HG02938 (cell line): ENCODE measurements around the gene CBL.
"Not testable (repeated sequence)": the region's sequence is repeated elsewhere in the genome, so short reads cannot be mapped to it uniquely, and the experiment has no call there.

Source experiments
- ATAC-seq: cut with Tn5 transposase; IDR thresholded peaks from one replicate; pipeline ENCODE4 v1.9.1; 2021; ENCODE audit warnings: mild to moderate bottlenecking, moderate library complexity; ENCODE audit not compliant: unreplicated experiment

The CBL gene

DNA sequence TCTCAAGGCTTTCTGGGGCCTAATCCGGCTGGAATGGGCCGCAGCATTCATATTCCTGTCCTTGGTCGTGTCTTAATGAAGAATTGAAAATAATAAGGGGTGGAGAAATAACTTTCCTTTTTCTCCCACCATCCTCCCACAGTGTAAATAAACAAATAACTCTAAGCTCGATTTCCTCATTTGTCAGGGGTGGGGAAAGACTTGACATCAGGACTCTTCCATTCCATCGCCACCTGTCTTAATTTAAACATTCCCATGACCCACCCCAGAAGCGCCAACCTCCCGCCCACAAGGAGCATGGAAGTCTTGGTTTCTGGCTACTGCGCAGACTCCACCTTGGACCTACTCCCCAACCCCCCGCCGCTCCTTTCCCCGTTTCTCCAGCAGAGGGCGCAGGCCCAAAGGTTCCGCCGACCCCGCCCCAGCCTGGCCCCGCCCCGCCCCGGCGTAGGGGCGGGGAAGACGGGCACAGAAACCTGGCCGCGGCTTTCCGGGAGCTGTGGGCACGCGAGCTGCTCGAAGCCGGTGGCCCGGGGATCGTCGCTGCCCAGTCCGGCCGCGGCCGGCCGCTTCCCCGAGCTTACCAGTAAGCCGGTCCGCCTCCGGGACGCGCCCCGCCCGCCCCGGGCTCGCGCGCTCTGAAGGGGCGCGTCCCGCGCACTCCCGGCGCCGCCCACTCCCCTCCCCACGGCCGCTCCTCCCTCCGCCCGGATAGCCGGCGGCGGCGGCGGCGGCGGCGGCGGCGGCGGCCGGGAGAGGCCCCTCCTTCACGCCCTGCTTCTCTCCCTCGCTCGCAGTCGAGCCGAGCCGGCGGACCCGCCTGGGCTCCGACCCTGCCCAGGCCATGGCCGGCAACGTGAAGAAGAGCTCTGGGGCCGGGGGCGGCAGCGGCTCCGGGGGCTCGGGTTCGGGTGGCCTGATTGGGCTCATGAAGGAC, at the start of gene CBL:
TSS of gene CBL (plus strand) at position 766 of the 937 bp plus-strand sequence. CDS start at position 845, 79 bp downstream.
- peak; percentile 77 for ATAC-seq

DNA sequence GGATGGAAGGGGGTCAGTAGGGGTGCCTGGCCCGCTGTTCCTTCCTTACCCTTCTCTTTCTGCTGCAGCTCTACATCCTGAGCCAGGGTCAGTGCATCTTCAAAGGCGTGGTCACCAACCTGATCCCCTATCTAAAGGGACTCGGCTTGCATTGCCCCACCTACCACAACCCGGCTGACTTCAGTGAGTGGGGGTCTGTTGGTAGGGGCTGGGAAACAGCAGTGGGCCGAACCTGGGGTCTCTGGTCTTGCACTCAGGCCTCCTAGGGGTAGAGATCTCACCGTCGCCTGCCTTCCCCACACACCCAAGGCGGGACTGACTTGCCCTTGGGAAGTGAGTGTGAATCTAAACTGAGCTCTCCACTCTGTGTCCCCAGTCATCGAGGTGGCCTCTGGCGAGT, 49.6 kb upstream of the CBL start:
- no peak for ATAC-seq

DNA sequence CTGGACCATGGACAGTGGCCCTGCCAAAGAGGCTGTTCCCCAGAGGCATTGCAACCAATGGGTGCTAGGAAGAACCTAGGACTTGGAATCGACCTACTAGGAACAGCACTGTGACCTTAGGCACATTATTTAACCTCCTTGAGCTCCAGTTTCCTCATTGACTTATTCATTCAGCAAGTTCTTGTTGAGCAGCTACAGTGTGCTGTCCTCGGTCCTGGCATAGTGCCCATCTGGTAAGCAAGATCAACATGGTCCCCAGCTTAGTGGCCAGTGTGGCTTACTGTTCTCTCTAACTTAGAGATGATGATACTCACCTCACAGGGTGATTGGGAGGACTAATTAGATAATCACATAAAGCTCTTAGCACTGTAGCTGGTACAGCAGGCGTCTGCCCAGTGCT, 49.1 kb upstream of the CBL start:
- no peak for ATAC-seq

DNA sequence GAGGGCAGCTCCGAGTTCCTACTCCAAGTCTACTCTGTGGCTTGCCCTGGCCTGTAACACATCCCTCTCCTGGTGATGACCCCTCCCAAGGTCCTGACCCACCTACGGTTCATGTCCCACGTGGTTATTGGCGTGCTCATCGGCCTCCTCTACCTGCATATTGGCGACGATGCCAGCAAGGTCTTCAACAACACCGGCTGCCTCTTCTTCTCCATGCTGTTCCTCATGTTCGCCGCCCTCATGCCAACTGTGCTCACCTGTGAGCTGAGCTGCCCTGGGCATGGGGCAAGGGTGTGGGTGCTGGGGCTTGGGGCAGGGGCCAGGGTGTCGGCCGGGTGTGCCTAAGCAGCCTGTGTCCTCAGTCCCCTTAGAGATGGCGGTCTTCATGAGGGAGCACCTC, 47.7 kb upstream of the CBL start:
- ATAC-seq, result no peak

DNA sequence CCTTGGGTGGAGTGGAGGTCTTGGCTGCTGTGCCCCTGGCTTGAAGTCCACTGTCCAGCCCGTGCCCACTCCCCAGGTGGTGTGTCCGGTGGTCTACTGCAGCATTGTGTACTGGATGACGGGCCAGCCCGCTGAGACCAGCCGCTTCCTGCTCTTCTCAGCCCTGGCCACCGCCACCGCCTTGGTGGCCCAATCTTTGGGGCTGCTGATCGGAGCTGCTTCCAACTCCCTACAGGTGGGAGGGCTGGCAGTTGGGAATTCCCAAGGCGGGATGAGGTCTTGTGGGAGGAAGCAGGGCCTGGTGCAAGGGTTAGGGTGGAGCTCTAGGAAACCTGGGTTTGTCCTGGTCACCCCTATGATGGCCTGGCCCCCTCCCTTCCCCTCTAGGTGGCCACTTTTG, 46.0 kb upstream of the CBL start:
- no peak for ATAC-seq

DNA sequence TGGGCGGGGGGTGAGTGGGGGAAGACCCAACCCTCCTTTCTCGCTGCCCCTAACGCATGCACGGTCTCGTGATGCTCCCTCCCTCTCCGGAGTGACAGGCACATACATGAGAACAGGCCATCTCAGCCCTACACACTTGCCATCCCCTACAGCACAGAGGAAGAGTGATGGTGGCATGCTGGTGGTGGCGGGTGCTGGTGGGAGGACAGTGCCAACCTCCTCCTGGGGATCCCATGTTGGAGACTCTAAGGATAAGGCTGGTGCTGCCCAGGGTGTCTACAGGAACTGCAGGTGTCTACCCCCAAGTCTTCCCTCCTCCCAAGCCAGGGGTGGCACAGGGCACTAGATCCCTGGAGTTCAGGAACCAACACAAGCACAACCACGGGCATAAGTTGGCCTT, 44.3 kb upstream of the CBL start:
- no peak for ATAC-seq

DNA sequence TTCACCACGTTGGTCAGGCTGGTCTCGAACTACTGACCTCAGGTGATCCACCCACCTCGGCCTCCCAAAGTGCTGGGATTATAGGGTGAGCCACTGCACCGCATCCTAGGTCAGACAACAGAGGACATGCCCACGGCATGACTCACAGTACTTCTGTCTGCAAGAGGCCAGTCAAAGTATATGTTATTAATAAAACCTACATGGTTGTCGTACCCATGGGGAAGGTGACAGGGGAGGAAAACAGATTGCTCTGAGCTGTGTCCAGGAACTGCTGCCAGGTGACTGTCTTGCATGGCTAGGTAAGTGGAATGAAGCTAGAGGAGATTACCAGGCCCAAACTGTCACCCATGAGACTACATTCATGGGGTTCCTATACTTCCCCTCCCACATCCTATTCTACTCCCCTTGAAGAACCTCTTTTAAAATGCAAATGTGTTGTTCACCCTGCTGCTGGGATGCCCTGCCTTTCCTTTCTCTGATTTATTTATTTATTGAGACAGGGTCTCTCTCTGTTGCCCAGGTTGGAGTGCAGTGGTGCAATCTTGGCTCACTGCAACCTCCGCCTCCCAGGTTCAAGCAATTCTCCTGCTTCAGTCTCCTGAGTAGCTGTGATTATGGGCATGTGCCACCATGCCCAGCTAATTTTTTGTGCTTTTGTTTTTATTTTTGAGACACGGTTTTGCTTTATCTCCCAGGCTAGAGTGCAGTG, 39.6 kb upstream of the CBL start:
- ATAC-seq, result no peak

DNA sequence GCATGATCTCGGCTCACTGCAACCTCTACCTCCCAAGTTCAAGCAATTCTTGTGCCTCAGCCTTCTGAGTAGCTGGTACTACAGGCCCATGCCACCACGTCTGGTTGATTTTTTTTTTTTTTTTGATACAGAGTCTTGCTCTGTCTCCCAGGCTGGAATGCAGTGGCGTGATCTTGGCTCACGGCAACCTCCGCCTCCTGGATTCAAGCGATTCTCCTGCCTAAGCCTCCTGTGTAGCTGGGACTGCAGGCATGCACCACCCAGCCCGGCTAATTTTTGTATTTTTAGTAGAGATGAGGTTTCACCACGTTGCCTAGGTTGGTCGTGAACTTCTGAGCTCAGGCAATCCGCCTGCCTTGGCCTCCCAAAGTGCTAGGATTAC, 39.1 kb upstream of the CBL start:
- not testable (repeated sequence) for ATAC-seq

DNA sequence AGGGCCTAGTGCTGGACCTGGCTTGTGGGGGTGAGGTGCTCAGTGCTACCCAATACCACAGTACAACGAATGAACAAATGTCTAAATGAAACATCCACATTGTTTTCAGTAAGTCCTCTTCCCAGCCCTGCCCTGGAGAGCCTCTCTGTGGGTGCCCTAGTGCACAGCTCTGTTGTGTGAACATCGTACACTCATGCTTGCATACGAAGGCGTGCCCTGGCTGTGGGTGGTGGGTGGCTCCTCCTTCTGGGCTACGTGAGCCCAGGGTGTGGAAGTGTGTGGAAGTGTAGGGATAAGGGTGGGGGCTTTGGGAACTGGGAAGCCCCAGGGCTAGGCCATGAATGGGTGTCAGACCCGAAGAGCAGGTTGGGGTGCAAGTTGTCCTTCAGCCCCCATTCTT, 38.2 kb upstream of the CBL start:
- no peak for ATAC-seq

DNA sequence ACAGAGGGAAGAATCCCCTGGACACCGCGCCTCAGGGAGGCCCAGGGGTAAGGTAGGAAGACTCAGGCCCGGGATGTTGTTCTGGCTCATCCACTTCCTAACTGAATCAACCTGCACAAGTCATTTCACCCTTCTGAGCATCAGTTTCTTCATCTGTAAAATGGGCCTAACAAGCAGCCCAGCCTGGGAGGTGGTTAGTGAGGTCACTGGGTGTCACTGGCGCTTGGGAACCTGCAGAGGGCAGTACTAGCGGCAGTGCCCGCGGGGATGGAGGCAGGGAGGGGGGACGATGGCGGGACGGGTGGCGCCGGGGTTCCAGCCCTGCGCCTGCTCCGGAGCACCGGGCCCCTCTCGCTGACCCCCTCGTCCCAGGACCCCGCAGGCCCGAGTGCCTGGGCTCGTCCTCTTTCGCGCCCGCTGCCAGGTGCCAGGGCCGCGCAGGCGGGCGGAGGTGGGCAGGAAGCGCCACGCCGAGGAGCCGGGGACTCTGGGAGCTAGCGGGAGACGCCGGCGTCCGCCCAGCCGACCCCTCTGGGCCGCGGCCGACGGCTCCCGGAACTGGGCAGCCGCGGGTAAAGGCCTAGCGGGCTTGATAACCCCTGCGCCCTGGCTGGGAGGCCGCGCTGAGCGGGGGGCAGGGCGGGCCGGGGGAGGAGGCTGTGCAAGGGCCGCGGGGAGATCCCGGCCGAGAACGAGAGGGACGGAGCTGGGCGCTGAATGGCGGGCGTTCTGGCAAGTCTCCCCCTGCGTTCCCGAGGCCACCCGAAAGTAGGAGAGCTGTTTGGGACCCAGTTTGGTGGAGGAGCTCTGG, 37.5 kb upstream of the CBL start, which contains the start of gene NLRX1:
TSS of gene NLRX1 (plus strand) at position 255 of the 811 bp plus-strand sequence. CDS start 2,679 bp downstream, outside the sequence.
- ATAC-seq, result peak; percentile 80

DNA sequence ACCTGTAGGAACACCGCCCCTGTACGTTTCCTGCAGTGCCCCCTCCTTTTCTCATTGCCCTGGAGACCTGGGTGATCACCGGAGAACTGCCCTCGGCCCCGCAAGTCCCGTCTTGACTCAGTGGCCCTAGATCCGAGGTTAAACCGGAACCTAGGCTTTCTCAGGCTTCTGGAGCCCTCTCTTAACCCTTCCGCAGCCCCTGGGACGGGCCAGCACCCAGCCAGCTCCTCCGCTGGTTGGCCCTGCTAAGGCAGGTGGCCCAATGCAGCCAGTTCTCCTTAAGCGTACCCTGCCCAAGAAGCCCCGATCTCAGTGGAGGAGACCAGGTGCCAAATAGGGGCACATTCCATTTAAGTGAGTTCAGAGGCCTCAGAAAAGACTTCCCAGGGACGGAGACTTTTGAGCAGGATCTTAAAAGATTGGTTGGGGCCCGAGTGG, 36.8 kb upstream of the CBL start:
- peak; percentile 21 for ATAC-seq

DNA sequence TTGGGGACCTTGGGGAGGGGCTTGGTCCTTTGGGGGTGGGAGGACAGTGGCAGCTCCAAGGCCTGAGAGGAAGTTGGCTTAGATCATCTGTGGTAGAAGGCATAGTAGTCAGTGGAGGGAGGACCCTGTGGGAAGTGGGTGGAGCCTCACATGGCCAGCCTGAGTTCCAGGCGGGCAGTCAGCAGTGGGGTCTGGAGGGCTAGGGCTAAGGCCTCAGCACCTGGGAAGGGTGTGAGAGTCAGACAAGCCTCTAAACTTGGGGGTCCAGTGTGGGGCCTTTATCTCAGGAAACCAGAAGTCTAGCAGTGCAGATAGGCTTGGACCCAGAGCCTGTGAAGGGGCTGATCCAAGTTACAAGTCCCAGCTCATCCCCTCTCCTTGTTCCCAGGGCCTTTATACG, 33.6 kb upstream of the CBL start:
- ATAC-seq, result no peak

DNA sequence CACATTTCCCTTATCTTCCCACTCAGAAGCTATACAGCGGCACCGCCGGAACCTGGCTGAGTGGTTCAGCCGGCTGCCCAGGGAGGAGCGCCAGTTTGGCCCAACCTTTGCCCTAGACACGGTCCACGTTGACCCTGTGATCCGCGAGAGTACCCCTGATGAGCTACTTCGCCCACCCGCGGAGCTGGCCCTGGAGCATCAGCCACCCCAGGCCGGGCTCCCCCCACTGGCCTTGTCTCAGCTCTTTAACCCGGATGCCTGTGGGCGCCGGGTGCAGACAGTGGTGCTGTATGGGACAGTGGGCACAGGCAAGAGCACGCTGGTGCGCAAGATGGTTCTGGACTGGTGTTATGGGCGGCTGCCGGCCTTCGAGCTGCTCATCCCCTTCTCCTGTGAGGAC, 32.7 kb upstream of the CBL start:
- ATAC-seq, result no peak

DNA sequence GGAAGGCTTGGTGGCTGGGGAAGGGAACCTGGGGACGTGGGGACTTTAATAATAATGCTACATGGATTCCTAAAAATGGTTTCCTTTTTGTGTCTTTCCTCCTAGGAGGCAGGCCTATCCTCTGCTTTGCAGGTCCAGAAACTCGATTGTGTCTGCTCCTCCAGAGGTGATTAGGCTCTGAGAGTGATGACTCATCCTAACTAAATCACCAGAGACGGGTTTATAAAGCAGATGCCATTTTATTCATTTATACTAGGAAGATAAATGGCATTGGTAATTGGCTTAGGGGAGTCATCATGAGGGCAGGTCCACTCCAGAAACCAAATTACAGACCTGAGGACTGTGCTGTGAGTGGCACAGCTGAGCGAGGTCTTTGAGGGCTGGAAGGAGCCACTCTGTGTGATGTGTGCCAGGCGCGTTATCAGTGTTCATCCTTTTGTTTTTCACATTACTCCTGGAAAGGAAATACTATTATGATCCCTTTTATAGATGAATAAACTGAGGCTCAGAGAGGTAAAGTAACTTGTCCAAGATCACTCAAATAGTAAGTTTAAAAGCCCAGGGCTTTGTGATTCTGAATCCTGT, 30.6 kb upstream of the CBL start:
- ATAC-seq, result no peak

DNA sequence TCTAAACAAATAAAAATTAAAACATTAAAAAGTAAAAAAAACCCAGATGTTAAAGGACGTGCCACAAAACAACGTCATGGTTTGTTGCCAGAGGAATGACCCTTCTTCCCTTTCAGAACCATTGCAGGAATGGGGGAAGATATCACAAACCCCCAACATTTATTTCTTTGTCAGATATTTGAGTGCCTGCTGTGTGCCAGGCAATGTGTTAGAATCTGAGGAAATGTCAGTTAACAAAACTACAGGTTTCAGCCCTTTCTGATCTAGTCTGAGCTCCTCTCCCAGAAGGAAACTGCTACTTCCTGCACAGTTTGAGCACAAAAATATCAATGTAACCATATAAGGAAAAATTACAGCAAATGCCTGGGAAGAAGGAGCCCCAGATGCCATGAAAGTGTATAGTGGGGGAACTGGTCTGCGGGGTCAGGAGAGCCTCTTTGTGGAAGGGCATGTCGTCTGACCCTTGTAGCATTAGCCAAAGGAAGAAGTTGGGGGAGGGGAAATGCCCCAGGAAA, 27.9 kb upstream of the CBL start:
- ATAC-seq, result no peak

DNA sequence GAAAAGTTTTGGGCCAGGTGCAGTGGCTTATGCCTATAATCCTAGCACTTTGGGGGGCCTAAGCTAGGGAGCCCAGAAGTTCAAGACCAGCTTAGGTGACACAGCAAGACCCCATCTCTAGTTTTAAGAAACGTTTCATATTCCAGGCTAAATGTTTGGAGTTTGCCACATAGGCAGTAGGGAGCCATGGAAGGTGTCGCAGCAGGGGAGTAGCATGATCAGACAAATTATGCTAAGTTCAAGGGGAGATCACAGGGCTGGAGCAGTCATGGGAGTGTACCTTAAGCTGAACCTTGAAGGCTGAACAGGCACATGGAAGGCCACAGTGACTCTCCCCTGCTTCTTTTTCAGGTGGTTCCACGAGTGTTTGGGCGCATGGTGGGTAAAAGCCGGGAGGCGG, 26.8 kb upstream of the CBL start:
- no peak for ATAC-seq

DNA sequence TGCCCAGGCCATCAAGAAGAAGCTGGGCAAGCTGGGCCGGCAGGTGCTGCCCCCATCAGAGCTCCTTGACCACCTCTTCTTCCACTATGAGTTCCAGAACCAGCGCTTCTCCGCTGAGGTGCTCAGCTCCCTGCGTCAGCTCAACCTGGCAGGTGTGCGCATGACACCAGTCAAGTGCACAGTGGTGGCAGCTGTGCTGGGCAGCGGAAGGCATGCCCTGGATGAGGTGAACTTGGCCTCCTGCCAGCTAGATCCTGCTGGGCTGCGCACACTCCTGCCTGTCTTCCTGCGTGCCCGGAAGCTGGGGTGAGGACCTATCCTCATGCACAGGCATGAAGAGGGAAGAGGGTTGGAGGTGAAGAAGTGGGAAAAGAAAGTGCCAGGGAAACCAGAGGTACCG, 26.2 kb upstream of the CBL start:
- ATAC-seq, result no peak

DNA sequence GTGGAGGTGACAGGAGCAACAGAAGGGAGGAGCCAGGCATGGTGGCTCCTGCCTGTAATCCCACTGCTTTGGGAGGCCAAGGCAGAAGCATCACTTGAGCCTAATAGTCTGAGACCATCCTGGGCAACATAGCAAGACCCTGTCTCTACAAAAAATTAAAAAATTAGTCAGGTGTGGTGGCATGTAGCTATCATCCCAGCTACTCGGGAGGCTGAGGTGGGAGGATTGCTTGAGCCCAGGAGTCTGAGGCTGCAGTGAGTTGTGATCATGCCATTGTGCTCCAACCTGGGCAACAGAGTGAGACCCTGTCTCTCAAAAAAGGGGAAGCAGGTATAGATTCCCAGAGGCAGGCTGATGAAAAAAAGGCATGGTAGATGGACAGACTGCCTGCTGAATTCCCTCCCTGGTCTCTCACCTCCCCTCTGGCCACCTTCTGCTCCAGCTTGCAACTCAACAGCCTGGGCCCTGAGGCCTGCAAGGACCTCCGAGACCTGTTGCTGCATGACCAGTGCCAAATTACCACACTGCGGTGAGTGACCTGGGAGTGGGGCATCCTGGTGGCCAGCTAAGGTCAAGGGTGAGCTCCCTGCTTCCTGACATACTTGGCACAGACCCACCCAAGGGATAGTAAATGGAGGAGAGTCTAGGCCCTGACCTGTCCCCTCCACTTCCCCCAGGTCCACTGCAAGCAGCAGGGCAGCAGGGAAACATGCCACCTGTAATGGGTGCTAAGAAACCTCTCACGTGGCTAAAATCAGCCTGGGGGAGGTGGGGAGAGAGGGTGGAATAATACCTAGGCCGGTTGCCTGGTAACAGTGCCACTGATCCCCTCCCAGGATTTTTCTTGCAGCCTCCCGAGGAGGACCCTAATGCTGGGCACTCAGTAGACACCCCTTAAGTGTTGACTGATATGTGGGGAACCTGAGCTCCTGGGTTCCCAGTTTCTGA, 25.1 kb upstream of the CBL start:
- no peak for ATAC-seq

DNA sequence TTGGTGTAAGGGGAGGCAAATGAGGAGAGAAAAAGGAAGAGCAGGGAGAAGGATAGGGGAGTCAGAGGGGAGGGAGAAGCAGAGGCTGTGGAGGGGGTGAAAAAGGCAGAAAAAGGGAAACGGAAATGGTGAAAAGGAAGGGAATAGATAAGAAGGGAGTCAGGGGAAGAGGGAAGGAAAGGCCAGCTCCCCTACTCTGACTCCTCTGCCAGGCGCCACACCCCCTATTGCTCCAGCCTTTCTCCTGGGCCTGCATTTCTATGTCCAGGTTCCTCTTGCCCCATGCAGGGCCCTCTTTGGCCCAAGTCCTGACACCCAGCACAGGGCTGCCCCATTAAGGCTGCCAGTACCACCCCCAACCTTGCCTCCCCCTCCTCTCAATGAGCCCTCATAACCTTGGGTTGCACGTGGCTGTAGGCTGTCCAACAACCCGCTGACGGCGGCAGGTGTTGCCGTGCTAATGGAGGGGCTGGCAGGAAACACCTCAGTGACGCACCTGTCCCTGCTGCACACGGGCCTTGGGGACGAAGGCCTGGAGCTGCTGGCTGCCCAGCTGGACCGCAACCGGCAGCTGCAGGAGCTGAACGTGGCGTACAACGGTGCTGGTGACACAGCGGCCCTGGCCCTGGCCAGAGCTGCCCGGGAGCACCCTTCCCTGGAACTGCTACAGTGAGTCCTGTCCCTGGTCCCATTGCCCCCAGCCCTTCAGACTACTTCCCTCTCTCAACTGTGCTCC, 24.3 kb upstream of the CBL start:
- no peak for ATAC-seq
